ENCODE measurements around the gene MT1B.

The MT1B gene

GRCh38 chr16:56667581-56668571, 16.2 kb downstream of the MT1B start, which contains the start of gene MT1G:
MT1G (minus strand) TSS chr16:56668065; CDS start chr16:56667993, 72 bp downstream.
- H3K4me3 ChIP-seq (ENCODE audit: insufficient read depth in 1 of 2, low read depth in 1 of 2, low read length in 2 of 2): no peak within 1 kb of the TSS
- WGBS: 5% methylated on average over 45 of the region's 46 CpGs
- no peak for DNase-seq
- H2BK5ac ChIP-seq (ENCODE audit: low read depth, low read length, poor library complexity, severe bottlenecking): no peak within 1 kb of the TSS
- peak within 1 kb of the TSS; percentile 32 for H3K4me2 ChIP-seq (ENCODE audit: low read length, poor library complexity, severe bottlenecking)
- H3K27me3 ChIP-seq (ENCODE audit: control insufficient read depth in 1 of 2, insufficient read depth in 1 of 2, low read length in 2 of 2): peaks cover 73 to 94% of the 10 kb centered on the region in 2 experiments
- H3K9ac ChIP-seq (ENCODE audit: low read length): no peak within 1 kb of the TSS
- H3K27ac ChIP-seq (ENCODE audit: low read length, poor library complexity, severe bottlenecking): no peak within 1 kb of the TSS
- no peak within 1 kb of the TSS for H2BK12ac ChIP-seq (ENCODE audit: low read length in 2 of 2)
- H3K36me3 ChIP-seq (ENCODE audit: control insufficient read depth in 1 of 2, insufficient read depth in 2 of 2, low read depth in 1 of 2, low read length in 2 of 2): no peaks in the 10 kb centered on the region
- no peak within 1 kb of the TSS for H3K18ac ChIP-seq (ENCODE audit: low read depth in 1 of 2, low read length in 2 of 2)
- H2AK5ac ChIP-seq (ENCODE audit: low read length, severe bottlenecking): no peak within 1 kb of the TSS
- no peak within 1 kb of the TSS for H3K23ac ChIP-seq (ENCODE audit: low read length in 2 of 2)
- no peaks in the 10 kb centered on the region for H3K79me1 ChIP-seq (replicated peaks; ENCODE audit: low read length, poor library complexity, severe bottlenecking)
- H3K14ac ChIP-seq (ENCODE audit: low read length in 2 of 2): no peak within 1 kb of the TSS
- no peak within 1 kb of the TSS for H2BK15ac ChIP-seq (ENCODE audit: low read depth, poor library complexity, severe bottlenecking)
- no peak within 1 kb of the TSS for H2AFZ ChIP-seq (ENCODE audit: low read depth, low read length)
- H3K4ac ChIP-seq (ENCODE audit: low read depth in 1 of 2, low read length in 2 of 2): no peak within 1 kb of the TSS
- no peak within 1 kb of the TSS for H4K91ac ChIP-seq (ENCODE audit: low read length)
- no peaks in the 10 kb centered on the region for H3K9me3 ChIP-seq (ENCODE audit: control insufficient read depth, low read length)
- peaks cover 18% of the 10 kb centered on the region for H3K4me1 ChIP-seq (ENCODE audit: control insufficient read depth, insufficient read depth, low read depth, low read length)
- H2BK120ac ChIP-seq (ENCODE audit: low read depth, low read length): no peak within 1 kb of the TSS
- no peak within 1 kb of the TSS for H4K8ac ChIP-seq (ENCODE audit: low read length)

- H3K27me3 ChIP-seq (ENCODE audit: control insufficient read depth in 1 of 2, insufficient read depth in 1 of 2, low read length in 2 of 2): peaks cover 62 to 84% of the 10 kb centered on the region in 2 experiments
- no peak within 1 kb of the TSS for H2AK5ac ChIP-seq (ENCODE audit: low read length, severe bottlenecking)
- H3K4me2 ChIP-seq (ENCODE audit: low read length, poor library complexity, severe bottlenecking): no peak within 1 kb of the TSS
- H3K79me1 ChIP-seq (replicated peaks; ENCODE audit: low read length, poor library complexity, severe bottlenecking): no peaks in the 10 kb centered on the region
- H2AFZ ChIP-seq (ENCODE audit: low read depth, low read length): no peak within 1 kb of the TSS
- no peak within 1 kb of the TSS for H3K4me3 ChIP-seq (ENCODE audit: insufficient read depth in 1 of 2, low read depth in 1 of 2, low read length in 2 of 2)
- H2BK12ac ChIP-seq (ENCODE audit: low read length in 2 of 2): no peak within 1 kb of the TSS
- no peak within 1 kb of the TSS for H4K91ac ChIP-seq (ENCODE audit: low read length)
- H3K14ac ChIP-seq (ENCODE audit: low read length in 2 of 2): no peak within 1 kb of the TSS
- no peaks in the 10 kb centered on the region for H3K36me3 ChIP-seq (ENCODE audit: control insufficient read depth in 1 of 2, insufficient read depth in 2 of 2, low read depth in 1 of 2, low read length in 2 of 2)
- no peak within 1 kb of the TSS for H3K4ac ChIP-seq (ENCODE audit: low read depth in 1 of 2, low read length in 2 of 2)
- DNase-seq: no peak
- no peak within 1 kb of the TSS for H2BK15ac ChIP-seq (ENCODE audit: low read depth, poor library complexity, severe bottlenecking)
- no peak within 1 kb of the TSS for H3K9ac ChIP-seq (ENCODE audit: low read length)
- H2BK120ac ChIP-seq (ENCODE audit: low read depth, low read length): no peak within 1 kb of the TSS
- peaks cover 14% of the 10 kb centered on the region for H3K4me1 ChIP-seq (ENCODE audit: control insufficient read depth, insufficient read depth, low read depth, low read length)
- H3K23ac ChIP-seq (ENCODE audit: low read length in 2 of 2): no peak within 1 kb of the TSS
- H4K8ac ChIP-seq (ENCODE audit: low read length): no peak within 1 kb of the TSS
- H2BK5ac ChIP-seq (ENCODE audit: low read depth, low read length, poor library complexity, severe bottlenecking): no peak within 1 kb of the TSS
- 4% methylated on average over 34 of the region's 38 CpGs for WGBS
- H3K9me3 ChIP-seq (ENCODE audit: control insufficient read depth, low read length): no peaks in the 10 kb centered on the region
- no peak within 1 kb of the TSS for H3K27ac ChIP-seq (ENCODE audit: low read length, poor library complexity, severe bottlenecking)
- H3K18ac ChIP-seq (ENCODE audit: low read depth in 1 of 2, low read length in 2 of 2): no peak within 1 kb of the TSS
Measured at GRCh38 chr16:56669005-56669839, 17.5 kb downstream of the MT1B start, which contains the start of gene MT1H. MT1H (plus strand) TSS chr16:56669814; CDS start chr16:56669885, 71 bp downstream.

- Histone ChIP-seq H2BK5ac (ENCODE audit: low read depth, low read length, poor library complexity, severe bottlenecking) (no peak overlapping the region), H2AFZ (ENCODE audit: low read depth, low read length) (no peak overlapping the region), H3K79me1 (replicated peaks; ENCODE audit: low read length, poor library complexity, severe bottlenecking) (no peaks in the 10 kb centered on the region), H3K4ac (ENCODE audit: low read depth in 1 of 2, low read length in 2 of 2) (no peak overlapping the region), H3K4me1 (ENCODE audit: control insufficient read depth, insufficient read depth, low read depth, low read length) (peaks cover 14% of the 10 kb centered on the region), H2BK120ac (ENCODE audit: low read depth, low read length) (no peak overlapping the region), H3K9me3 (ENCODE audit: control insufficient read depth, low read length) (no peaks in the 10 kb centered on the region), H3K36me3 (ENCODE audit: control insufficient read depth in 1 of 2, insufficient read depth in 2 of 2, low read depth in 1 of 2, low read length in 2 of 2) (no peaks in the 10 kb centered on the region), H2AK5ac (ENCODE audit: low read length, severe bottlenecking) (no peak overlapping the region), H3K9ac (ENCODE audit: low read length) (no peak overlapping the region), H2BK12ac (ENCODE audit: low read length in 2 of 2) (no peak overlapping the region), H3K27me3 (ENCODE audit: control insufficient read depth in 1 of 2, insufficient read depth in 1 of 2, low read length in 2 of 2) (peaks cover 59 to 77% of the 10 kb centered on the region in 2 experiments), H2BK15ac (ENCODE audit: low read depth, poor library complexity, severe bottlenecking) (no peak overlapping the region), H3K23ac (ENCODE audit: low read length in 2 of 2) (no peak overlapping the region), H3K14ac (ENCODE audit: low read length in 2 of 2) (no peak overlapping the region), H3K27ac (ENCODE audit: low read length, poor library complexity, severe bottlenecking) (no peak overlapping the region), H3K4me2 (ENCODE audit: low read length, poor library complexity, severe bottlenecking) (no peak overlapping the region), H4K8ac (ENCODE audit: low read length) (no peak overlapping the region), H3K18ac (ENCODE audit: low read depth in 1 of 2, low read length in 2 of 2) (no peak overlapping the region), H4K91ac (ENCODE audit: low read length) (no peak overlapping the region), H3K4me3 (ENCODE audit: insufficient read depth in 1 of 2, low read depth in 1 of 2, low read length in 2 of 2) (no peak overlapping the region)
- WGBS: 6% methylated on average over 18 of the region's 19 CpGs
- no peak for DNase-seq
Measured at GRCh38 chr16:56669840-56670619, 18.3 kb downstream of the MT1B start.
